IMR-90 (cell line): ENCODE measurements around the gene NFE2L1. TPM values are rescaled to one million over a fixed set of nuclear protein-coding genes. Genes with fewer than 3 reads are reported as not detected.
"Not testable (repeated sequence)": the region's sequence is repeated elsewhere in the genome, so short reads cannot be mapped to it uniquely, and the experiment has no call there.

Experiments
- ATAC-seq: fragments of 200-7000 bp; cut with Tn5 transposase; 2 replicates; pipeline ENCODE4 v1.9.1; 2020; ENCODE audit warnings: low read depth, mild to moderate bottlenecking, moderate library complexity
- BruUV-seq: library from RNA; stranded (reverse); fragments of 400-500 nt; replicated peaks from 2 replicates; lab custom pipeline; 2021; lab: Mats Ljungman, UMichigan
- CTCF ChIA-PET: fragments of 300-600 bp; formaldehyde crosslinking; extraction: SDS; loops from one replicate; lab custom pipeline; 2021; ENCODE audit warnings: antibody characterized with exemption; lab: Yijun Ruan, JAX
- POLR2A ChIA-PET: fragments of 300-600 bp; sonication (Branson Sonifier 250); formaldehyde crosslinking; loops from one replicate; lab custom pipeline; 2022; ENCODE audit warnings: antibody characterized with exemption; ENCODE audit not compliant: unreplicated experiment; lab: Charles Lee
- DNase-seq: peaks from one replicate; pipeline ENCODE4 v3.0.0; 2013
- H2AFZ ChIP-seq: replicated peaks from 2 replicates; pipeline ENCODE3; 2013; ENCODE audit warnings: low read length, mild to moderate bottlenecking; ENCODE audit not compliant: poor library complexity
- H2AK5ac ChIP-seq: 2 replicates; pipeline ENCODE4 v1.6.1; 2013; ENCODE audit warnings: low read depth, low read length, inconsistent platforms
- H2AK9ac ChIP-seq: replicated peaks from 2 replicates; pipeline ENCODE3; 2013; ENCODE audit warnings: mild to moderate bottlenecking, low read depth, low read length, moderate library complexity; ENCODE audit not compliant: poor library complexity
- H2BK120ac ChIP-seq: 2 replicates; pipeline ENCODE4 v1.6.1; 2013; ENCODE audit warnings: low read depth, low read length, inconsistent platforms
- H2BK15ac ChIP-seq: 3 replicates; pipeline ENCODE4 v1.6.1; 2013; ENCODE audit warnings: low read depth, low read length, inconsistent platforms
- H2BK20ac ChIP-seq: 2 replicates; pipeline ENCODE4 v1.6.1; 2013; ENCODE audit warnings: low read depth, mild to moderate bottlenecking, inconsistent platforms, low read length, moderate library complexity
- H2BK5ac ChIP-seq: 2 replicates; pipeline ENCODE4 v1.6.1; 2013; ENCODE audit warnings: mild to moderate bottlenecking, low read depth, low read length, inconsistent platforms; ENCODE audit not compliant: poor library complexity, severe bottlenecking
- H3K14ac ChIP-seq: replicated peaks from 2 replicates; pipeline ENCODE4 v1.6.1; 2013; ENCODE audit warnings: low read depth, low read length, inconsistent platforms
- H3K18ac ChIP-seq: 2 replicates; pipeline ENCODE4 v1.6.1; 2013; ENCODE audit warnings: low read depth, low read length, control low read depth
- H3K23ac ChIP-seq: 2 replicates; pipeline ENCODE4 v1.6.1; 2013; ENCODE audit warnings: low read depth, low read length, inconsistent platforms
- H3K27ac ChIP-seq: 2 replicates; pipeline ENCODE4 v1.5.1; 2013; ENCODE audit warnings: mild to moderate bottlenecking, control low read depth, low read length; ENCODE audit not compliant: insufficient read depth
- H3K27me3 ChIP-seq: 2 replicates; pipeline ENCODE4 v1.6.1; 2013; ENCODE audit warnings: low read length; ENCODE audit not compliant: control insufficient read depth, insufficient read depth
- H3K36me3 ChIP-seq: 2 replicates; pipeline ENCODE4 v1.6.1; 2013; ENCODE audit warnings: low read length, mixed read lengths; ENCODE audit not compliant: control insufficient read depth, insufficient read depth
- H3K4ac ChIP-seq: 2 replicates; pipeline ENCODE4 v1.6.1; 2013; ENCODE audit warnings: low read depth, low read length, inconsistent platforms
- H3K4me1 ChIP-seq: 2 replicates; pipeline ENCODE4 v1.6.1; 2013; ENCODE audit warnings: low read length, mixed read lengths; ENCODE audit not compliant: control insufficient read depth, insufficient read depth
- H3K4me2 ChIP-seq: 2 replicates; pipeline ENCODE4 v1.6.1; 2013; ENCODE audit warnings: low read depth, mild to moderate bottlenecking, control low read depth, low read length, moderate library complexity
- H3K4me3 ChIP-seq: 2 replicates; pipeline ENCODE4 v1.5.1; 2013; ENCODE audit warnings: low read depth, mild to moderate bottlenecking, control low read depth, low read length, moderate library complexity; ENCODE audit not compliant: insufficient read depth
- H3K56ac ChIP-seq: 2 replicates; pipeline ENCODE4 v1.6.1; 2013; ENCODE audit warnings: low read length, inconsistent platforms; ENCODE audit not compliant: insufficient read depth; ENCODE audit errors: extremely low read depth
- H3K79me1 ChIP-seq, 2 experiments: 2 replicates each; pipeline ENCODE4 v1.6.1; 2013; ENCODE audit warnings: low read length in 2 of 2, inconsistent platforms in 1 of 2, low read depth in 1 of 2
- H3K9ac ChIP-seq: 2 replicates; pipeline ENCODE4 v1.6.1; 2013; ENCODE audit warnings: low read depth, low read length, control low read depth
- H3K9me1 ChIP-seq: 2 replicates; pipeline ENCODE4 v1.6.1; 2013; ENCODE audit warnings: low read length, inconsistent platforms; ENCODE audit not compliant: insufficient read depth
- H3K9me3 ChIP-seq: 2 replicates; pipeline ENCODE4 v1.6.1; 2013; ENCODE audit warnings: low read length; ENCODE audit not compliant: control insufficient read depth, insufficient read depth
- H4K20me1 ChIP-seq: 2 replicates; pipeline ENCODE4 v1.6.1; 2013; ENCODE audit warnings: low read length, inconsistent platforms; ENCODE audit not compliant: insufficient read depth
- H4K5ac ChIP-seq: 2 replicates; pipeline ENCODE4 v1.6.1; 2013; ENCODE audit warnings: mild to moderate bottlenecking, low read depth, low read length, control low read depth
- H4K8ac ChIP-seq, 2 experiments: 2 replicates each; pipeline ENCODE4 v1.6.1; 2013; ENCODE audit warnings: low read depth in 2 of 2, low read length in 2 of 2, control low read depth in 1 of 2, inconsistent platforms in 1 of 2
- H4K91ac ChIP-seq: 2 replicates; pipeline ENCODE4 v1.6.1; 2013; ENCODE audit warnings: low read depth, low read length, inconsistent platforms; ENCODE audit not compliant: insufficient read depth
- BHLHE40 ChIP-seq: fragments of 150-350 bp; IDR thresholded peaks from 2 replicates; pipeline ENCODE4 v1.6.1; 2016; ENCODE audit warnings: mild to moderate bottlenecking, low read depth, low read length
- CEBPB ChIP-seq: IDR thresholded peaks from 2 replicates; pipeline ENCODE4 v1.6.1; 2012; ENCODE audit warnings: low read depth, low read length, improper control_type of control experiment
- FOS ChIP-seq: fragments of 150-350 bp; IDR thresholded peaks from 2 replicates; pipeline ENCODE4 v1.6.1; 2016; ENCODE audit warnings: low read depth, low read length
- WGBS, 2 experiments: methylation state at CpG; one replicate each; pipeline versions ENCODE4 v1.1.5 to v1.1.7; 2013; ENCODE audit warnings: missing lambda C conversion rate in 2 of 2; ENCODE audit not compliant: insufficient read length in 1 of 2; ENCODE audit errors: extremely low coverage in 2 of 2; 5-methylcytosine and 5-hydroxymethylcytosine counted together
- dilution Hi-C: fragments of 300-500 bp; cut with HindIII; formaldehyde crosslinking; loops from one replicate; pipeline ENCODE4 v1.14.3; 2018; ENCODE audit warnings: low sequenced_read_pairs; ENCODE audit not compliant: unreplicated experiment
- in situ Hi-C: fragments of 300-500 bp; cut with MboI; formaldehyde crosslinking; loops from 3 replicates; pipeline ENCODE4 v1.14.3; 2019; ENCODE audit warnings: low sequenced_read_pairs, inconsistent platforms, mixed read lengths
- intact Hi-C: fragments of 100-400 bp; cut with micrococcal nuclease; formaldehyde crosslinking; loops from 2 replicates; pipeline ENCODE4 v1.10.0; 2022
- polyA plus RNA-seq, 3 experiments: library from polyadenylated mRNA; depleted of rRNA; stranded (reverse); fragments of >200 nt; gene quantifications; 2 replicates each; pipeline ENCODE4 v1.2.3, GENCODE V29; 2012; ENCODE audit warnings: low replicate concordance in 1 of 3
- total RNA-seq: library from RNA; depleted of rRNA; stranded (reverse); fragments of >200 nt; gene quantifications from 2 replicates; pipeline ENCODE4 v1.2.3, GENCODE V29; 2012
- TF ChIP-seq, protein P1 (sequence below): conservative IDR thresholded peaks from 2 replicates; pipeline ENCODE4 v1.5.1; 2012; ENCODE audit warnings: mild to moderate bottlenecking, low read depth, low read length, improper control_type of control experiment

The NFE2L1 gene
- total and polyA plus RNA-seq, 2 of the 4 experiments (the other 2 are of a cell fraction), result 42.8 to 122 TPM

DNA sequence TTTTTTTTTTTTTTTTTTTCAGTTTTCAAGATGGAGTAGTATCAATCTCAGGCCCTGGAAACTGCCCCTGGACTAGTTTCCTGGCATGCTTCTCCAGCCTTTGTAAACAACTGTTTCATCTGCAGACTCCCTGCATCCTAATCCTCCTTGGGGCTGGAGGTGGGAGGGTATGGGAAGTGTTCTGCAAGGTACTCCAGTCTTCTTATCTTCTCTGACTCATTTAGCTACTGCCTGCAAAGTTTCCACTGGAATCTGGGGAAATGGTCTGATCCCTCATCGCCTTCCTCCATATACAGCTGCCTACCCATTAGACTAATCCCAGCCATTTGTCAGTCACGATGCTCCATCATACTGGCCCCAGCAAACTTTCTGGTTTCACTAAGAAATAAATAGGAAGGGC, 32.0 kb upstream of the NFE2L1 start:
- intact Hi-C loops (no loop called here), in situ Hi-C loops (loop anchor here (5.0 kb wide), 2 partner anchors 34 to 174 kb away; partner anchors contain the start of gene SCRN2), dilution Hi-C loops (no loop called here)
- CTCF ChIA-PET, result interaction anchor here (1.2 to 3.4 kb wide), 2 partner anchors 13 to 38 kb away, joined by 3 to 24 read pairs; no protein-coding TSS in a partner anchor
- WGBS, 2 experiments, result no CpG with 5 or more reads among the region's 2 CpGs
- no peak overlapping the region for H3K4ac ChIP-seq
- ATAC-seq (peak; percentile 33), DNase-seq (peak; percentile 86)
- no peaks in the 10 kb centered on the region; the same call in 1 of the 2 replicates for H3K9me1 ChIP-seq
- no peak overlapping the region for H3K56ac ChIP-seq
- no peak overlapping the region for H3K27ac ChIP-seq
- no peaks in the 10 kb centered on the region for H4K20me1 ChIP-seq
- H2AK5ac ChIP-seq, result no peak overlapping the region
- H2BK15ac ChIP-seq, result no peak overlapping the region
- H2BK120ac ChIP-seq, result no peak overlapping the region
- H2BK5ac ChIP-seq, result no peak overlapping the region
- no TSS peak for BruUV-seq
- POLR2A ChIA-PET, result no interaction called here
- H3K14ac ChIP-seq, result no peak overlapping the region
- TF ChIP-seq FOS, result 0 out of 2 replicates have a peak, but pooled peaks have one; percentile 15
- TF ChIP-seq BHLHE40, result peak; percentile 26; the same call in 1 of the 2 replicates
- TF ChIP-seq CEBPB, result 0 out of 2 replicates have a peak, but pooled peaks have one; percentile 9
- TF ChIP-seq, protein P1, sequence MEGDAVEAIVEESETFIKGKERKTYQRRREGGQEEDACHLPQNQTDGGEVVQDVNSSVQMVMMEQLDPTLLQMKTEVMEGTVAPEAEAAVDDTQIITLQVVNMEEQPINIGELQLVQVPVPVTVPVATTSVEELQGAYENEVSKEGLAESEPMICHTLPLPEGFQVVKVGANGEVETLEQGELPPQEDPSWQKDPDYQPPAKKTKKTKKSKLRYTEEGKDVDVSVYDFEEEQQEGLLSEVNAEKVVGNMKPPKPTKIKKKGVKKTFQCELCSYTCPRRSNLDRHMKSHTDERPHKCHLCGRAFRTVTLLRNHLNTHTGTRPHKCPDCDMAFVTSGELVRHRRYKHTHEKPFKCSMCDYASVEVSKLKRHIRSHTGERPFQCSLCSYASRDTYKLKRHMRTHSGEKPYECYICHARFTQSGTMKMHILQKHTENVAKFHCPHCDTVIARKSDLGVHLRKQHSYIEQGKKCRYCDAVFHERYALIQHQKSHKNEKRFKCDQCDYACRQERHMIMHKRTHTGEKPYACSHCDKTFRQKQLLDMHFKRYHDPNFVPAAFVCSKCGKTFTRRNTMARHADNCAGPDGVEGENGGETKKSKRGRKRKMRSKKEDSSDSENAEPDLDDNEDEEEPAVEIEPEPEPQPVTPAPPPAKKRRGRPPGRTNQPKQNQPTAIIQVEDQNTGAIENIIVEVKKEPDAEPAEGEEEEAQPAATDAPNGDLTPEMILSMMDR, result no peak; the same call in 1 of the 2 replicates
- no peak overlapping the region for H3K4me2 ChIP-seq
- H3K18ac ChIP-seq, result no peak overlapping the region
- H3K79me1 ChIP-seq, result no peaks in the 10 kb centered on the region
- H2BK20ac ChIP-seq, result no peak overlapping the region
- H3K9ac ChIP-seq, result no peak overlapping the region
- no peak overlapping the region for H2AK9ac ChIP-seq
- no peaks in the 10 kb centered on the region for H3K36me3 ChIP-seq
- no peak overlapping the region for H4K8ac ChIP-seq
- H3K4me1 ChIP-seq, result no peaks in the 10 kb centered on the region; the same call in 1 of the 2 replicates
- H4K5ac ChIP-seq, result no peak overlapping the region
- H3K27me3 ChIP-seq, result peaks cover 13% of the 10 kb centered on the region
- no peak overlapping the region for H4K91ac ChIP-seq
- no peak overlapping the region for H3K23ac ChIP-seq
- H3K9me3 ChIP-seq, result no peaks in the 10 kb centered on the region
- no peak overlapping the region for H2AFZ ChIP-seq
- no peak overlapping the region for H3K4me3 ChIP-seq

- CTCF ChIA-PET, result interaction anchor here (0.6 to 3.4 kb wide), 8 partner anchors 28 to 68 kb away, joined by 3 to 24 read pairs (median 4); partner anchors contain the start of gene CDK5RAP3
- H3K27ac ChIP-seq, H3K9me3 ChIP-seq, H2AFZ ChIP-seq, H3K23ac ChIP-seq, H3K56ac ChIP-seq, BruUV-seq, H2BK15ac ChIP-seq, DNase-seq, H3K18ac ChIP-seq, H4K5ac ChIP-seq, ATAC-seq, H2BK5ac ChIP-seq, H3K9ac ChIP-seq, H3K4ac ChIP-seq, H2BK20ac ChIP-seq, H3K4me2 ChIP-seq, H3K9me1 ChIP-seq, H2AK5ac ChIP-seq, POLR2A ChIA-PET, H3K14ac ChIP-seq, H3K4me3 ChIP-seq, H4K91ac ChIP-seq, H4K20me1 ChIP-seq, H3K36me3 ChIP-seq, H3K27me3 ChIP-seq, H3K4me1 ChIP-seq, H2AK9ac ChIP-seq, H3K79me1 ChIP-seq, H4K8ac ChIP-seq, H2BK120ac ChIP-seq, dilution Hi-C loops: not testable (repeated sequence)
- in situ Hi-C loops (loop anchor here (5.0 kb wide), 2 partner anchors 35 to 175 kb away; partner anchors contain the start of gene SCRN2), intact Hi-C loops (loop anchor here (1.0 kb wide), 4 partner anchors 39 to 176 kb away; partner anchors contain the start of genes SCRN2 and SP2)
- WGBS, 2 experiments, result 100% methylated on average over 1 of the region's 4 CpGs; no CpG with 5 or more reads in 1 of the 2 experiments
Observed at GRCh38 chr17:48017817-48018158, 30.4 kb upstream of the NFE2L1 start.
